GM19035 (cell line): ENCODE data around the gene SLC6A8.
"Not testable (repeated sequence)": the region's sequence is repeated elsewhere in the genome, so short reads cannot be mapped to it uniquely, and the experiment has no call there.

Source experiments
- ATAC-seq: cut with Tn5 transposase; IDR thresholded peaks from one replicate; pipeline ENCODE4 v1.9.1; 2021; ENCODE audit not compliant: unreplicated experiment

The SLC6A8 gene

DNA sequence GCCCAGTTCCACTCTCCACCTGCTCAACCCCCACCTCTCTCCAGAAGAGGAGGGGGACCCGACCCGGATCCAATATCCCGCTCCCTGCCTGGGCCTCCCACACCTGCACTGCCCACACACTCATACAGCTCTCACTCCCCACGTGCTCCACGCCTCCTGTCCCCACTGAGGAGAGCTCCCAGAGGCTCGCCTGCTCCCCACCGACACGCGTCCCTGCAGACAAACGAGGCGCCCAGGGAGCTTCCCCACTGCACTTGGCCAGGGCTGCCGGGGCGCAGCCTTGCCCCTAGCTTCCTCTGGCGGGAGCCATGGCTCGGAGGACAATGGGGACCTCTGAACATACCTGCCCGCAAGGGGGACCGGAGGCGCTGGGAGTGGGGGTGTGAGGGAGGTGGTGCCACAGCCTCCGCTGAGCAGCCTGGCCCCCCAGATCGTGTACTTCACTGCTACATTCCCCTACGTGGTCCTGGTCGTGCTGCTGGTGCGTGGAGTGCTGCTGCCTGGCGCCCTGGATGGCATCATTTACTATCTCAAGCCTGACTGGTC lies 5.0 kb downstream of the SLC6A8 start:
- no peak for ATAC-seq

DNA sequence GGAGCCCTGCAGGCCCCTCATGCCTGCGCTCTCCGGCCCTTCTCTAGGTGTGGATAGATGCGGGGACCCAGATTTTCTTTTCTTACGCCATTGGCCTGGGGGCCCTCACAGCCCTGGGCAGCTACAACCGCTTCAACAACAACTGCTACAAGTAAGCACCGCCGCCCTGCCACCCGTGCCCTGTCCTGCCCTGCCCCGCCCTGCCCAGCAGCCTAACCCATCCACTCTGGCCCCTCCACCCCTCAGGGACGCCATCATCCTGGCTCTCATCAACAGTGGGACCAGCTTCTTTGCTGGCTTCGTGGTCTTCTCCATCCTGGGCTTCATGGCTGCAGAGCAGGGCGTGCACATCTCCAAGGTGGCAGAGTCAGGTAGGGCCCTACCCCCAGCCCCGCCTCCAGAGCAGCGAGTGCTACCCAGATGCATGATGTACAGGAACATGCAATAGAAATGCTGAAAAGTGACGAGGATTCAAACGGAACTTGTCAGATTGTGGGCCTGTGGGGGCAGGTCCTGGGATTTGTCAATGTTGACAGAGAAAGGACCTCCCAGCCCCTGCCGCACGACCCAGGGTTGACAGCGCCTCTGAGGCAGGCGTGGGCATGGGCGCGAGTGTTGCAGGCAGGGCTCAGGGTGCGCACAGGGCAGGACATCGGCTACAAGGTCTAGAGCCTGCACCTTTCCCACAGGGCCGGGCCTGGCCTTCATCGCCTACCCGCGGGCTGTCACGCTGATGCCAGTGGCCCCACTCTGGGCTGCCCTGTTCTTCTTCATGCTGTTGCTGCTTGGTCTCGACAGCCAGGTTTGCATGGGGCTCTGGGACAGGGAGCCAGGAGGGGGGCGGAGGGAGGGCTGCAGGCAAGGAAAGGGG lies 5.7 kb downstream of the SLC6A8 start:
- no peak for ATAC-seq

DNA sequence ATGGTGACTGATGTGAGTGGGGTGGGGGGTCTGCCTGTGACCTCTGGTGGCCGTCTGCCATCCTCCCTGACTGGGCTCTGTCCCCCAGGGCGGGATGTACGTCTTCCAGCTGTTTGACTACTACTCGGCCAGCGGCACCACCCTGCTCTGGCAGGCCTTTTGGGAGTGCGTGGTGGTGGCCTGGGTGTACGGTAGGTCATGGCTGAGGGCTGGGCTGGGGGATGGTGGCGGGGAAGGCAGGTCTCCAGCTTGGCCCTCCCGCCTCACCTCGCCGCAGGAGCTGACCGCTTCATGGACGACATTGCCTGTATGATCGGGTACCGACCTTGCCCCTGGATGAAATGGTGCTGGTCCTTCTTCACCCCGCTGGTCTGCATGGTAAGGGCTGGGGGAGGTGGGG lies 6.5 kb downstream of the SLC6A8 start:
- not testable (repeated sequence) for ATAC-seq

DNA sequence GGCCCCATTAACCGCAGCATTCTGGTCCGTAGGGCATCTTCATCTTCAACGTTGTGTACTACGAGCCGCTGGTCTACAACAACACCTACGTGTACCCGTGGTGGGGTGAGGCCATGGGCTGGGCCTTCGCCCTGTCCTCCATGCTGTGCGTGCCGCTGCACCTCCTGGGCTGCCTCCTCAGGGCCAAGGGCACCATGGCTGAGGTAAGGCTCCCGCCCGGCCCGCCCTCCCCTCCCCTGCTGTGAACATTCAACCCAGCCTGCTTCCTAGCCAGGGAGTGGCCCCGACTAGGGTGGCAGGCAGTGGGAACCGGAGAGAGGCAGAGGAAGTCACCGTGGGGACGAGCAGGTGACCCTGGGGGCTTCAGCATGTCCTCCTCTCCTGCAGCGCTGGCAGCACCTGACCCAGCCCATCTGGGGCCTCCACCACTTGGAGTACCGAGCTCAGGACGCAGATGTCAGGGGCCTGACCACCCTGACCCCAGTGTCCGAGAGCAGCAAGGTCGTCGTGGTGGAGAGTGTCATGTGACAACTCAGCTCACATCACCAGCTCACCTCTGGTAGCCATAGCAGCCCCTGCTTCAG lies 7.1 kb downstream of the SLC6A8 start:
- no peak for ATAC-seq

DNA sequence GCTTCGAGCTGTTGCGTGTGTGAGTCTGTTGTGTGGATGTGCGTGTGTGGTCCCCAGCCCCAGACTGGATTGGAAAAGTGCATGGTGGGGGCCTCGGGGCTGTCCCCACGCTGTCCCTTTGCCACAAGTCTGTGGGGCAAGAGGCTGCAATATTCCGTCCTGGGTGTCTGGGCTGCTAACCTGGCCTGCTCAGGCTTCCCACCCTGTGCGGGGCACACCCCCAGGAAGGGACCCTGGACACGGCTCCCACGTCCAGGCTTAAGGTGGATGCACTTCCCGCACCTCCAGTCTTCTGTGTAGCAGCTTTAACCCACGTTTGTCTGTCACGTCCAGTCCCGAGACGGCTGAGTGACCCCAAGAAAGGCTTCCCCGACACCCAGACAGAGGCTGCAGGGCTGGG lies 8.4 kb downstream of the SLC6A8 start:
- ATAC-seq, result no peak

DNA sequence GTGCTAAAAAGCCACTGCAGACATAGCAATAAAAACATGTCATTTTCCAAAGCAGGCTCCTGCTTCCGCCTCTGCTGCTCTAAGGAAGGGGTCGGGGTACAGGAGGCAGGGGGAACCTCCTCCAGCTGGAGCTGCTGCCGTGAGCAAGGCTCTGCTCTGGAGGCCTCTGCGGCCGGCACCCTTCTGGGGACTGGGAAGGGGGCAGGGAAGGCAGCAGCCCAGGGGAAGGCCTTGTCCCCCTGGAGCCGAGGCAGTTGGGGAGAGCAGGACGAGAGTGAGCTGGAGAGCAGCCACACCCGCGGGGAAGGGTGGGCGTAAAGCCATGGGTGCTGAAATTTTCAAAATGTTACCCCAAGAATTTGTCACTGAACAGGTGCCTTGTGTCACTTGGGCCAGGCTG lies 8.8 kb downstream of the SLC6A8 start:
- not testable (repeated sequence) for ATAC-seq

DNA sequence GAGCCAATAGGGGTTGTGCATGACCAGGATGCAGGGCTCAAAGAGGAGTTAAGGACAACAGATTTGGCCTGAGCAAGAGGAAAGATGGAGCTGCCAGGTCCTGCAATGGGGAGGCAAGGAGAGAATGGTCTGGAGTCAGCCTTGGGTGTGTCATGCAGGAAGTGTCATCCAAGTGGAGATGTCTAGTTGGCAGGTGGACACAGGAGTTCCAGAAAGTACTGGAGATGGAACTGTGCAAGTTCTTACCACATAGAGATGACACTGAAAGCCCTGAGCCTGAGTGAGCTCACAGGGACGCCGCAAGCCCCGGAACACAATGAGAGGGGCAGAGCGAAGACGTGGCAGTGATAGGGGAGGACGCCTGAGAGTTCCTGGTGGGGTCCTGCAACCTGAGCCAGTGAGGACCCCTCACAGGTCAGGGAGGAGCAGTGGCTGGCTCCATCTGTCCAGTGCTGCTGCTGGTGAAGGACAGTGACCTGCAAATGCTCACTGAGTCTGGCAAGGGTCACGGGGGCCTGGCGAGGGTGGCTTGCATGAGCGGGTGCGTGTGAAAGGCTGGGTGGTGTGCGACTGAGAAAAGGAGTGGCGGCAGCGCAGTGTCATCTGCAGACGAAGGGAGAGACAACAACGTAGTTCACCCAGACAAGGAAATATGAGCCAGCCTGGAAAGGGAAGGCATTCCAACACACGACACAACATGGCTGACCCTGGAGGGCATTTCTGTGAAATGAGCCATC lies 9.4 kb downstream of the SLC6A8 start:
- not testable (repeated sequence) for ATAC-seq

DNA sequence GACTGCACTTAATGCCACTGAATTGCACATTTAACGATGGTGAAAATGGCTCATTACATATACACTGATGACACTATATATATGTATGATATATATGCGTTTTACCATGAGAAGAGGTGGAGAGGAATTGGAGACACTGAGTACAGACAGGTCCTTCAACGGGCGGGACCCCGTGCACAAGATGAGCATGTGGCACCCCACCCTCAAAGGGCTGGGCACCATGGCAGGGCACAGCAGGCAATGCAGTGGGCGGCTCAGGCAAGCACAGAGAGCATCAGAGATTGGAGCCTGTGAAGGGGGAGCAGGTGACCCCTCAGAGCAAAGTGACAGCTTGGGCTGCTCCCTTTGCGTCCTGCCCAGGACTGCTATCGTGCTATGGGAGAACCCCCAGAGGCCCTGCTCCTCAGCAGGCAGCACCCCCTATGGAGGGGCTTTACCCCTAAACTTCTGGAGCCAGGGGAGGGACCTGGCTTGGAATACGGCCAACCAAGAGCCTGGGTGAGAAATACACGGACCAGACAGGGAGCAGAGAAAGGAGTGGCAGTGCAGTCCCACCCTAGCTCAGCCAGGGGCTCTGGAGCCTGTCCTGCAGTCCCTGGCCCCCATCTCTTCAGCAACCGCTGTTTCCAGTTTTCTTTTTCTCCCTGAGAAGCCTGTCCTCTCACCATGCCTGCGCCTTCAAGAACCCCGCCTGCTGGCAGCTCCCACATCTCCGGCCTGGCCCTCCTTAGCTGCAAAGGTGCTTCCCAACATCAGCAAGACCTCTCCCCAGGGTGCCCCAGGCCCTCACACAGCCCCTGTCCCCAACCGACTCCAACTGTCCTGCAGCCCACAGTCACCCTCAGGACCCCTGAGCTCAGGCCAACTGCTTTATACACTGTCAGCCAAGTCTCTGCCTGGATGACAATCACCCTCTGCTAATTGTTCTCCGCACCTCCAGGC lies 10.5 kb downstream of the SLC6A8 start:
- ATAC-seq, result no peak

DNA sequence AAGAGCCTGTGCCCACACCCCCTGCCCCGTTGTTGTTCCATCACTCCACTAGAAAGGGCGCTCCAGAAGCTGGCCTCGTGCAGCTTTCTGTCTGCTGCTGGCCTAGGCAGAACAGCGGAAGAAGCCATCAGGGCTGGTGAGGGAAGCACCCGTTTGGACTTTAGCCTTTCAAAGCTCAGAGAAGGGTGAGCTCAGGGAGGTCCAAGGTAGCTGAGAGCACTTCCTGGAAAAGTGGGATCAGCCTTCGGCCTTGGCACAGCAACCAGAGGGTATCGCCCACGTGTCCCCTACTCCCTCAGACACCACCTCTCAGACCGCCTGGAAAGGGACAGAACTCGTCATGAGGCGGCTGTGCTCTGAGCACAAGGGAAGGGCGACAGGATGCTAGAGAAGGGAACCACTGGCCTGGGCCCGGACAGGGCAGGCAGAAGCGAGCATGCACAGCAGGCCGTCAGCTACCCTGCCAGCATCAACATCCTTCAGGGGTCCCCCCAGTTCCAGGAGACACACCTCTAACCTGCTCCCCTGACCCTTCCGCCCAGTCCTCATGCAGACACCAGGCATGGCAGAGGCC lies 11.6 kb downstream of the SLC6A8 start:
- not testable (repeated sequence) for ATAC-seq

DNA sequence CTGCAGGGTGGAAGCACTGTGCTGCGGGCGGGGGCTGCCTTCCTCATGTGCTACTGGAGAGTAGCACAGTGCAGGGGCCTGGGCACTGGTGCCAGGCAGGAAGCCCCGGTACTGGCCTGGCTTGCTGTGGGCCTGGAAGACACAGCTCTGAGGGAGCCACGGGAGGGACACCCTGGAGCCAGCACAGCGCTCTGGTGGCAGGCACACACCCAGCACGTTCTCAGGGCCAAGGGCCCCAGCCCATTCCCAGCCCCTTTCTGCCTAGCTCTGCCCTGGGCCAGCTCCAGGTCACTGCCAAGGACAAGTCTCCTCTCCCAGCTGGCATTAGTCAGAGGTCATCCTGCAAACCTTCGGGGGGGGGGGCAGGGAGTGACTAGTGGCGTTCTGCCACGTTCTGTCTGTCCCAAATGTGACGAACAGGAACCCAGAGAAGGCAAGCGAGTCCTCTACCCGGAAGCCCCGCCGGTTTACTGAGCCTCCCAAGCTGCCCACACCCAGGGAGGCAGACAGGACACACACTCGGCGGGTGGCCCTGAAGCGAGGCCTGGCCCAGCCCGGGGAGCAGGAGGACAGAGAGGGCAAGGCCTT lies 12.2 kb downstream of the SLC6A8 start:
- ATAC-seq, result not testable (repeated sequence)

DNA sequence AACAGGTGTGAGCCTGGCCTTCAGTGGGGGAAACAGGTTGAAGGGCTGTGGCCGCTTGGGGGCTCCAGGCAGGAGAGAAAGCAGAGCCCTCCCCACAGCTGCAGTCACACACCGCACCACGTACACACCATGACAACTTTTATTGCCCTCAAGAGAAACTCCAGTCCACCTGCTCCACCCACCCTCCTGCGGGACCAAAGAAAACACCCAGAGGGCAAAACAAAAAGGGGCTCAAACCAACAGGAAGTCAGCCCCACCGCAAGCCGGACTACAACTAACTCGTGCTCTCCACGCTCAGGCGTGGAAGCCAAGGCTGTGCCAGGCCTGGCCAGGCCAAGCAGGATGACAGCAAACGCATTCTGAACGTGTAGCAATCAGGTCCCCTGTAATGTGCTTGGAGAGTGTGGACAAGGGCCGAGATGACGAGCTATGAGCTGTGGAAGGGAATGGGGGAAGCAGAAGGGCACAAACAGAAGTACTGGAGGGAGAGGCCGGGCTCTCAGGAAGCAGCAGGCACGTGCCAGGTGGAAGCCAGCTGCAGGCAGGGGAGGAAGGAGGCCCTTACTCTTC lies 12.7 kb downstream of the SLC6A8 start:
- no peak for ATAC-seq

DNA sequence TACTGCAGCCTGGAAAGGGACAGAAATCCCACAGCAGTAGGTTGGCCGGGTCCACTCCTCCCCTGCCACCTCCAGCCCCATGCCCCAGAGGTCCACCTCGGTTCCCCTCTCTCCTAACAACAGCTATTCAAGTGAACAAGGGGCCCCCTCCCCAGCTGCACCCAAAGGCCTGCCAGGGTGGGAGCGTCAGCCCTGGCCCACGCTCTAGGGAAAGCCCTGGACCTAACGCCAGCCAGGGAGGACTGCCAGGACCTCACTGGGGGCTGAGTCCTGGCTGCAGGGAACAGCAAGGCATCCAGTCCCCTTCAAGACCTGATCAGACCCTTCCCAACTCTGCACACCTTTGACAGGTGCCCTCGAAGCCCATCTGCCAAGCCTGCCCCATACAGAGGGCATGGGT lies 13.2 kb downstream of the SLC6A8 start:
- ATAC-seq, result no peak

DNA sequence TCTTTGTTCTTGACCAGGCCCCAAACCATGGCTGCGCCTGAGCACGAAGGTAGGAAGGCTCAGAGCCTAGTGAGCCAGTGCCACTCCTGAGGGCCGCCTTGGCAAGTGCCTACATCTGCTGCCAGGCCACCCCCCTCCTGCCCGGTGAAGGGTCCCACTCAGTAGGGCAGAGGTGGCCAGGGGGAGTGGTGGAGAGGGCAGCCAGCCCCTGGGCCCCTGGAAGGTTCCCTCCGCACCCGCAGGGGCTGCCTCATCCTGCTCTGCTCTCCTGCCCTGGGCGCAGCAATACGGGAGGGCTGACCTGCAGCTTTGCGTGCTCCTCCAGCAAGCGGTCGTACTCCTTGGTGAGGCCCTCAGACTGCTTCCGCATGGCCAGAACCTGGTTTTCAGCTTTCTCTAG lies 14.0 kb downstream of the SLC6A8 start:
- ATAC-seq, result no peak

DNA sequence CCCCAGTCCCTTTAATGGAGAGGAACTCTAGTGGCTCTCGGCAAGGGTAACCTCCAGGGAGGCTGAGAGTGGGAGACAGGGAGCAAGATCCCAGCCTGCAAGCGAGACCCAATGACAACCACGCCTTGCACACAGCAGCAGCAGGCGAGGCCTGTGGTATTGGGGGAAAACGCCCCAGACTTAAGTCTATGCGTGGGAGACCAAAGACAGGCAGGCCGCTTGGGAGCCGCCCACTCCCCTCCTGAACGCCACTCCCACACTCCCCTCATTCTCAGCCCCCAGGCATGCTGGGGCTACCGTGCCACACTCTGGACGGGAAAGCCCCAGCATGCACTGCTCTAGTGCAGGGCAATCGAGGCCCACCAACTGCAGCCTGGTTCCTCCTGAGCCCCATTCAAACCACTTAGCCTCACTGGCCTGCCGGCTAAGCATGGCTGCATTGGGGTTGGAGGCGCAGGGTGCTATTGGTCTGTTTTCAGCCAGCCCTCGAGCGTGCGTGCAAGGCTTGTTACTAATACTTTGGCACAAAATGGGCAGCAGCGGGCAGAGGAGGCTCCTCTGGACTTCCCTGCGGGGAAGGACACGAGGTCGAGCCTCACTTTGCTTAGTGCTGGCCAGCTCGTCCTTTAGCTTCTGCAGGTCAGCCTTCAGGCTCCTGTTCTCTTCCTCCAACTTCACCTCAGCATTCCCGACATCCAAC lies 14.8 kb downstream of the SLC6A8 start:
- ATAC-seq, result no peak

DNA sequence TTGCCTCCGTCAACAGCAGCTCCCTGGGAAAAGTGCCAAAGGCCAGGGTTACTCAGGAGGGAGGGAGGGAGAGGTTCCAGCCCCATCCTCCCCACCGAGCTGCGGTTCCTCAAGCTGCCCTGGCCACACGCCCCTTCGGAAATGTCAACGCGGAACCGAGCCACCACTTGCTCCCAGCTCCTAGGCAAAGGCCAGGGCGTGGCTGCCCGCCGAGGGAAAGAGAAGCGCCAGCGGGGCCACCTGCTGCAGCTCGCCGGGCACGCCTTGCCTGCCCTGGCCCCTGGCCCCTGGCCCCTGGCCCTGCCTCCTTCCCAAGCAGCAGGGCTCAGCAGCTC lies 15.3 kb downstream of the SLC6A8 start:
- ATAC-seq, result no peak

DNA sequence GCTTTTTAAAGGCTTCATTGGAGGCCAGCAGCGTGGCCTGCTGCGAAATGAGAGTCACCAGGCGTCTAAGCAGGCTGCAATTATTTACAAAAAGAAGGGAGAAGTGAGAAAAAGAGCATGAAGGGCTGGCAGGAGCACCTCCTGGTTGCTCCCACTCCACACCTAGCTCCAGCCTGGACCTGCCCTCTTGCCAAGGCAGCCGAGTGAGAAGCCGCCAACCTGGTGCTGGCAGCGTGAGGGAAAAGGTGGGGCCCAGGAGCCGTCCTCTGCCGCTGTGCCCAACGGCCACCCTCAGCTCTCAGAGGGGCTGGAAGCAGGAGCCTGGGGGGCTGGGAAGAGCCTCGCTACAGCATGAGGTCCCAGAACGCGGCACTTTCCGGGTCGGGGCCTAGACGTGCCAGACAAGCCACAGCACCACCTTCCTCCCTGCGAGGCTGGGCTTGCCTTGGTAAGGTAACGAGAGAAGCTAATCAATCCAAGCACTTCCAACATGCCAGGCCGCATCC lies 16.3 kb downstream of the SLC6A8 start:
- no peak for ATAC-seq

DNA sequence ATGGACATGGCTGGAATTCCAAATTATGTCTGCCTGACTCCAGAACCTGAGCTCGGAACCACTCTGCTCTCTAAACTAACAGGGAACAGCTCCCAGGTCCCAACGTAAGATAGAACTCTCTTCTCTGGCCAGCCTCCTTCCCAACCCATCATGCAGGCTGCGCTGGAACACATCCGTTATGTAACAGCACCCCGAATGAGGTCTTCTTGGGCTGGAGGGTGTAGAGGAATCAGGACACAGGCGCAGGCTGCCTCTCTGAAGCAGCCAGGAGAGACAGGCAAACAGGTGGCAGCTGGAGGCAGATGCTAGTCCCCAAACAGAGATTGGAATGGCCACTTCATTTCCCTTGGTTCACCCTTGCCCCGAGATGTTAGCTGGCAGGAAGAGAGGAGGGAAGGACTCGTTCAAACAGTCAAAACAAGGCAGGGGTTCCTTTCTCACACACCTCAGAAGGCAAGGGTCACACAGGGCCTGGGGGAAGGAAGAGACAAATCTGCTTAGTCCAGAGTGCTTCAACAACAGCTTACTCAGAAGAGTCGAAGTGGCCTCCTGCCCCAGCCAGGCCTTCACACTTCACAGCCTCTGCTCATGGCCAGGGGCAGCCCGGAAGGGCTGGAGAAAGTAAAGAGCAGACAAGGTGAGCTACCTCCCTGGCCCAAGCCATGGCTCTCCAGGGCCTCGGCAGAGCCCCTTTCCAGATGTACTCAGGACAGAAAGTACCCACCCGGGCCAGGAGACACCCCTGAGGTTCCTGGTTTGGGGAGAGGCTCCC lies 17.1 kb downstream of the SLC6A8 start:
- ATAC-seq, result not testable (repeated sequence)
